Measurements from ENCODE around the gene PIGV.

PIGV gene

DNA sequence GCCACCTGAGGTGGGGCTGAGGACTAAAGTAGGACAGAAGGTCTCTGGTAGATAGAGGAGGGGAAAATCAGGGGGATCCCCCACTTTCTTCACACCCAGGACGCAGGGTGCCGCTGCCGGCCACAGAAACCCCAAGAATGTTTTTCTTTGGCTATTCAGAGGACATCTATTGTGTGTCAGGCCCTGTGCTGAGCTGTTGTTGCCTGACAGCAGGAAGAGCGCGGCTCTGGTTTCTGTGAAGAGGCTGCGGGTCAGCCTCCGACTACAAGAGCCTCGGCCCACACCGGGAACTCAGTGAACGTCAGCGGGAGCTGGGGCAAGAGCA, 407 bp upstream of the PIGV start:
- TF ChIP-seq, protein P1, sequence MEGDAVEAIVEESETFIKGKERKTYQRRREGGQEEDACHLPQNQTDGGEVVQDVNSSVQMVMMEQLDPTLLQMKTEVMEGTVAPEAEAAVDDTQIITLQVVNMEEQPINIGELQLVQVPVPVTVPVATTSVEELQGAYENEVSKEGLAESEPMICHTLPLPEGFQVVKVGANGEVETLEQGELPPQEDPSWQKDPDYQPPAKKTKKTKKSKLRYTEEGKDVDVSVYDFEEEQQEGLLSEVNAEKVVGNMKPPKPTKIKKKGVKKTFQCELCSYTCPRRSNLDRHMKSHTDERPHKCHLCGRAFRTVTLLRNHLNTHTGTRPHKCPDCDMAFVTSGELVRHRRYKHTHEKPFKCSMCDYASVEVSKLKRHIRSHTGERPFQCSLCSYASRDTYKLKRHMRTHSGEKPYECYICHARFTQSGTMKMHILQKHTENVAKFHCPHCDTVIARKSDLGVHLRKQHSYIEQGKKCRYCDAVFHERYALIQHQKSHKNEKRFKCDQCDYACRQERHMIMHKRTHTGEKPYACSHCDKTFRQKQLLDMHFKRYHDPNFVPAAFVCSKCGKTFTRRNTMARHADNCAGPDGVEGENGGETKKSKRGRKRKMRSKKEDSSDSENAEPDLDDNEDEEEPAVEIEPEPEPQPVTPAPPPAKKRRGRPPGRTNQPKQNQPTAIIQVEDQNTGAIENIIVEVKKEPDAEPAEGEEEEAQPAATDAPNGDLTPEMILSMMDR (IDR thresholded peaks at IDR 0.05; ENCODE audit: insufficient read depth, missing control alignments), result no peak
- no peak for DNase-seq (ENCODE audit: insufficient read length, low spot score)
- FAIRE-seq, result no peak

DNA sequence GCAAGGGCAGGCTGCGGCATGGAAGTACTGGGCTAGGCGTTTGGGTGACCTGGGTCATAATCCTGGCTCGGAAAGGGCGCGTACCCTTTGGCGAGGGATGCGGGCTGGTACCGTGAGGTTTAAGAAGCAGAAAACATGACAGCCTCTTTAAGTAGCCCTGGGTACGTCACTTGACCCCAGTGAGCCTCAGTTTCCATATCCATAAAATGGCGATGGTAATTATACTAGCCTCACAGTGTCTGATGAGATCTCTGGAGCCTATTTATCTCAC, 700 bp downstream of the PIGV start:
- DNase-seq (ENCODE audit: insufficient read length, low spot score), result no peak
- TF ChIP-seq, protein P1 (IDR thresholded peaks at IDR 0.05; ENCODE audit: insufficient read depth, missing control alignments), result no peak
- FAIRE-seq, result no peak

DNA sequence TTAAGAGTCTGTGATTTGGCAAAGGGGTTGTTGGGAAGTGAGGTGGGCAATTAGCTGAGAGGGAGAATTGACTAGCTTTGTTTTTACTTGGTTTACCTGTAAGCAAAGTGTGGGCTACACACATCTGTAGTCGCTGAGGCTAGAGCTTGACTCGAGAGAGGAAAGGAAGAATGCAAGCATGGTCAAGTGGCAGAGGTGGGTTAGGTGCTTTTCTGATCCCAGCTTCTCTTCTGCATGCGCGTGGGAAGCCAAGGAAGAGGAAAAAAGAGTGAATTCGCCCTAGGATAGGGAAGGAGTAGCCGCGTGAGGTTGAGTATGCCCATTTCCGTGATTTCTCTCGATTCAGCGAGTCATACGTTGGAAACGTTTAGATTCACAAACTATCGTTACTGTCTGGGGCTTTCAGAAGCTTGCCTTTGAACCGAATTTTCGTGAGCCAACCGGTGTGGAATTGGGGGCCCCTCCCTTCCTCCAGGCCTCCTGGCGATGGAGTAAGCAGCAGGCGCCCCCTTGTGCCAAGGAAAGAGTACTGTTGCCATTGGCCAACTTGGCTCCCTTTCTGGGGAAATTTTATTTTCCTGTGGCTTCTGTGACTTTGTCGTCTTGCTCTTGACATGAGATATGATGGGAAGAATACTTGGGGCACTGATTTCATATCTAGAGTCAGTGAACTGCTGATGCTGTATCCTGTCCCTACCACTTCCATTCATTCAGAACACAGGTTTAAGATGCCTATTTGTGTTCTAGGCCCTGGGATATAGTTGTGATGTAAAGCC, 1.3 kb downstream of the PIGV start:
- TF ChIP-seq, protein P1 (IDR thresholded peaks at IDR 0.05; ENCODE audit: insufficient read depth, missing control alignments), result peak; percentile 97
- FAIRE-seq (no peak), DNase-seq (ENCODE audit: insufficient read length, low spot score) (no peak)

DNA sequence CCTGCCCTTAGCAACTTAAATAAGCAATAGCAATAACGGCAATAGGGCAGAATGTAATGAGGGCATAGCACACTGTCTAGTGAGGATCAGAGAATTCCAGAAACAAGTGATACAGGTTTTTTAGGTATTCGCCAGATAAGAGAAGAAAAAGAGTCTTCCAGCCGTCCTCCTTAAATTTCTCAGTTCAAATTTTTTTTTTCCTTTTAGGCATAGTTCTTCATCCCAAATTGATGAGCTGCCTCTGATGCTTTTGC, 1.8 kb downstream of the PIGV start:
- no peak for FAIRE-seq
- no peak for DNase-seq (ENCODE audit: insufficient read length, low spot score)
- TF ChIP-seq, protein P1 (IDR thresholded peaks at IDR 0.05; ENCODE audit: insufficient read depth, missing control alignments), result no peak

DNA sequence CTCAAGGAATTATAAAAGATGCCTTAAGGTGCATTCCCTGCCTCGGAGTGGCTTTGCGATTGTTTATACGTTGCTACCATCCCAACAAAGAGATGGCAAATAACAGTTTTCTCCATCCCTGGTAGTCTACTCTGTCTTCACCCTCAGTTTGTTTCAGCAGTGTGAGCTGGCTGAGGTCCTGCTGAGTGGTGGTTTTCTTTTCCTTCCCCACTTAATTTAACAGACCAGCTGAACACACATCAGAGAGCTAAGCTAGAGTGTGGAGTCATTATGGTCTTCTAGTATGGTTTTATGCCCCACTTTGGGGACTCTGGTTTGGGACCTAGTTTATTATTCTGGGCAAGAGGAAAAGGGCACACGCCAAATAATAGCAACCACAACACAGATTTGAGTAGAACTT, 2.2 kb downstream of the PIGV start:
- FAIRE-seq, result no peak
- DNase-seq (ENCODE audit: insufficient read length, low spot score), result no peak
- TF ChIP-seq, protein P1 (IDR thresholded peaks at IDR 0.05; ENCODE audit: insufficient read depth, missing control alignments), result no peak

DNA sequence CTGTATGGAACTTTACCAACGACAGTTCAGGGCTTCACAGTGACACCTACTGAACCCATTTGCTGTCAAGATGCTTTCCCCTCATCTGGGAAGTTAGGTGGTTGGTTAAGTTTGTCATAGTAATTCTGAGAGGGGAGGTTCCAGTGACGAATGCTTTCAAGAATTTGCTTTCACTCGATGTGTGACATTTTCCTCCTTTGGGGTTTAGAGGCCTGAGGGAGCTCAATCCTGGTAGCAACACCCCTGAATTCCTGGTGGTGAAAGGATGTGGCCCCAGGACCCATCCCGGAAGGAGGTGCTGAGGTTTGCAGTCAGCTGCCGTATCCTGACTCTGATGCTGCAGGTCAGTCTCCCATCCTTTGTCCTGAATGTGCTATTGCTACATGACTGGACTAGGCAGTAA, 2.8 kb downstream of the PIGV start:
- DNase-seq (ENCODE audit: insufficient read length, low spot score), result no peak
- FAIRE-seq, result no peak
- TF ChIP-seq, protein P1 (IDR thresholded peaks at IDR 0.05; ENCODE audit: insufficient read depth, missing control alignments), result no peak

DNA sequence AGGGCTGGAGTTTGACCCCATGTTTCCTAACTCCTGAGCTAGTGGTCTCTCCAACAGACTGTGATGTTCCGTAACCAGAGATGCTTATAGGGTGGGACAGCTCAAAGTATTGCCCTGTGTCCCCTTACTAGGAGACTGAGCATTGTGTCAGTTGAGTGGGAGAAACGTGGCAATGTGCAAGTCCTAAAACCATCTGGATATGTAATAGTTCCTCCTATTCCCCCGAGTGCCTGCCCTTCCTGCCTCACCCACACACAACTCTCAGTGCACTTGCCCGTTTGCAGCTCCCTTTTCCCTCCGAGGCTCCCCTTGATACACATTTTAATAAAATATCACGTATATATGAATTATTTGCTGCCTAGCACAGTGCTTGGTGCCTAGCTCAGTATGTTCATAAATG, 3.4 kb downstream of the PIGV start:
- no peak for FAIRE-seq
- TF ChIP-seq, protein P1 (IDR thresholded peaks at IDR 0.05; ENCODE audit: insufficient read depth, missing control alignments), result no peak
- DNase-seq (ENCODE audit: insufficient read length, low spot score), result no peak

All from D721Med (cell line).